Spleen (tissue), 7 donors: Measurements from ENCODE around the gene CRKL.

Experiments used
- CTCF ChIP-seq, 11 experiments: fragments of 200-600 bp in 7 of 11; fragments of 450-650 bp in 4 of 11; sonication (generic) in 4 of 11; IDR thresholded peaks in 8 of 11; conservative IDR thresholded peaks in 3 of 11; 1 replicate in 7 of 11; 2 replicates in 4 of 11; pipeline versions ENCODE4 v1.4.0 to v1.8.0; 2016 to 2021; ENCODE audit warnings: antibody characterized with exemption in 11 of 11, inconsistent platforms in 4 of 11, mild to moderate bottlenecking in 1 of 11
- POLR2A ChIP-seq, 3 donors: fragments of 450-650 bp; IDR thresholded peaks; one replicate each; pipeline ENCODE4 v1.5.1; 2017; ENCODE audit warnings: antibody characterized with exemption in 3 of 3, mild to moderate bottlenecking in 1 of 3
- POLR2AphosphoS5 ChIP-seq, 3 donors: sonication (generic); formaldehyde crosslinking; IDR thresholded peaks; one replicate each; pipeline ENCODE4 v1.5.1; 2017; ENCODE audit warnings: antibody characterized with exemption in 3 of 3
- donor health status: DM: no; HTN: no; CAD: no; lungs with moderate emphysema.
- donor health status: DM: no; HTN: no; CAD: no.
- donor health status: DM: no; HTN: no; CAD: no.

DNA sequence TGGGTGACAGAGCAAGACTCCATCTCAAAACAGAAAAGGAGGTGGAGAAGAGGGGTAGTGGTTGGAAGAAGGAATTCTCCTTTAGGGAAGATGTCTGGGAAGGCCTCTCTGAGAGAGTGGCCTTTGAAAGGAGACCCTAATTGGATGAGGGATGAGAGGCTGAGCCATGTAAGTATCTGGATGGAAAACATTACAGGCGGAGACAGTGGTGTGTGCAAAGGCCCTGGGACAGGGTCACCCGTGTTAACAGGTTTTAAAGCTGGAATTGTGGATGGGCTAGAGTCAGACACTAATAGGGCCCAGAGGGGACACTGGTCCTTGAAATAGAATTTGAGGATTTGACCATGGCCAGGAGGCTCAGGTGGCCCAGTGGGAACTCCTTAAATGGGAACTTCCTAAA lies 48.0 kb upstream of the CRKL start:
- TF ChIP-seq CTCF (IDR thresholded peaks at IDR 0.05 in 8 of 11, conservative IDR thresholded peaks at IDR 0.05 in 3 of 11), result no peak
- TF ChIP-seq POLR2AphosphoS5 (IDR thresholded peaks at IDR 0.05), result no peak
- no peak for TF ChIP-seq POLR2A (IDR thresholded peaks at IDR 0.05)
